DOHH2 (cell line): ENCODE data around the gene KRTAP22-1.

ENCODE experiments used
- H3F3A ChIP-seq: fragments of 200-600 bp; sonication (generic), shearing (Covaris generic); 2 replicates; pipeline ENCODE4 v1.6.0; 2016; ENCODE audit warnings: antibody characterized with exemption, mild to moderate bottlenecking; ENCODE audit not compliant: control insufficient read depth, insufficient read depth
- H3K27ac ChIP-seq: fragments of 200-600 bp; sonication (generic); 2 replicates; pipeline ENCODE4 v1.5.1; 2014; ENCODE audit warnings: low read depth, mild to moderate bottlenecking, low read length, moderate library complexity
- H3K27me3 ChIP-seq: fragments of 200-600 bp; sonication (generic); 2 replicates; pipeline ENCODE4 v1.6.1; 2014; ENCODE audit warnings: mild to moderate bottlenecking, low read length, mixed read lengths; ENCODE audit not compliant: control insufficient read depth
- H3K36me3 ChIP-seq: fragments of 200-600 bp; sonication (generic); 2 replicates; pipeline ENCODE4 v1.6.1; 2014; ENCODE audit warnings: mild to moderate bottlenecking, low read length, moderate library complexity, mixed read lengths; ENCODE audit not compliant: control insufficient read depth
- H3K4me1 ChIP-seq: fragments of 200-600 bp; sonication (generic); 2 replicates; pipeline ENCODE4 v1.6.1; 2014; ENCODE audit warnings: mild to moderate bottlenecking, low read length, mixed read lengths; ENCODE audit not compliant: control insufficient read depth
- H3K4me2 ChIP-seq: fragments of 200-600 bp; sonication (generic); 2 replicates; pipeline ENCODE4 v1.6.0; 2014; ENCODE audit warnings: mild to moderate bottlenecking, low read length, moderate library complexity
- H3K4me3 ChIP-seq: fragments of 200-600 bp; sonication (generic); 2 replicates; pipeline ENCODE4 v1.5.1; 2014; ENCODE audit warnings: mild to moderate bottlenecking, low read length, mixed read lengths
- H3K79me2 ChIP-seq: fragments of 200-600 bp; sonication (generic); 2 replicates; pipeline ENCODE4 v1.6.1; 2014; ENCODE audit warnings: mild to moderate bottlenecking, low read length, mixed read lengths; ENCODE audit not compliant: control insufficient read depth
- H3K9me2 ChIP-seq: fragments of 200-600 bp; sonication (generic); replicated peaks from 2 replicates; pipeline ENCODE4 v1.6.1; 2014; ENCODE audit warnings: mild to moderate bottlenecking, low read length, mixed read lengths; ENCODE audit not compliant: control insufficient read depth
- H3K9me3 ChIP-seq: fragments of 200-600 bp; sonication (generic); 2 replicates; pipeline ENCODE4 v1.6.1; 2014; ENCODE audit warnings: antibody characterized with exemption, low read length, mixed read lengths; ENCODE audit not compliant: control insufficient read depth, insufficient read depth
- H4K20me1 ChIP-seq: fragments of 200-600 bp; sonication (generic); 2 replicates; pipeline ENCODE4 v1.6.0; 2014; ENCODE audit warnings: low read depth, mild to moderate bottlenecking, antibody characterized with exemption, low read length, moderate library complexity; ENCODE audit not compliant: control insufficient read depth, insufficient read depth
- EZH2phosphoT487 ChIP-seq: fragments of 200-600 bp; sonication (generic); IDR thresholded peaks from 2 replicates; pipeline ENCODE4 v1.6.1; 2017; ENCODE audit warnings: borderline replicate concordance, mild to moderate bottlenecking, antibody characterized with exemption, low read length, moderate library complexity, mixed read lengths
- TF ChIP-seq, protein P1 (sequence below): fragments of 200-600 bp; sonication (generic); IDR thresholded peaks from one replicate; pipeline ENCODE4 v1.5.1; 2014; ENCODE audit warnings: antibody characterized with exemption, mild to moderate bottlenecking, low read depth, low read length; ENCODE audit not compliant: poor library complexity, severe bottlenecking

KRTAP22-1 gene

DNA sequence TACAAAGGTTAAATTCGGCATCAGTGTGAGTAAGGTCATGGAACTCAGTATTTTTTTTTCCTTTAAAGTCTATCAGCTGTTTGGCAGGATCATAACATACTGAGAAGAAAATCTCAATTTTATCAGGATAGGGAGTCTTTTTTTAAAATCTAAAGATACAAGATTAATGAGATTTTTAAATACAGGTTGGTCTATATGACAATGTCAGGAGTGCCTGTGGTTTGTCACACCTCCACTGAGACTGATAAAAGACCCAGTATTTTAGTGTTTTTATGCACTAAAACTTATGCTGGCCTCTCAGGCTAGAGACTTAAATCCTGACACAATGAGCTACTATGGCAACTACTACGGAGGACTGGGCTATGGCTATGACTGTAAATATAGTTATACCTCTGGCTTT is 41.7 kb downstream of the KRTAP22-1 start, which contains the start of gene KRTAP20-3:
Gene KRTAP20-3, plus strand, starts transcription at position 301 of the 400 bp plus-strand sequence.
- TF ChIP-seq, protein P1, sequence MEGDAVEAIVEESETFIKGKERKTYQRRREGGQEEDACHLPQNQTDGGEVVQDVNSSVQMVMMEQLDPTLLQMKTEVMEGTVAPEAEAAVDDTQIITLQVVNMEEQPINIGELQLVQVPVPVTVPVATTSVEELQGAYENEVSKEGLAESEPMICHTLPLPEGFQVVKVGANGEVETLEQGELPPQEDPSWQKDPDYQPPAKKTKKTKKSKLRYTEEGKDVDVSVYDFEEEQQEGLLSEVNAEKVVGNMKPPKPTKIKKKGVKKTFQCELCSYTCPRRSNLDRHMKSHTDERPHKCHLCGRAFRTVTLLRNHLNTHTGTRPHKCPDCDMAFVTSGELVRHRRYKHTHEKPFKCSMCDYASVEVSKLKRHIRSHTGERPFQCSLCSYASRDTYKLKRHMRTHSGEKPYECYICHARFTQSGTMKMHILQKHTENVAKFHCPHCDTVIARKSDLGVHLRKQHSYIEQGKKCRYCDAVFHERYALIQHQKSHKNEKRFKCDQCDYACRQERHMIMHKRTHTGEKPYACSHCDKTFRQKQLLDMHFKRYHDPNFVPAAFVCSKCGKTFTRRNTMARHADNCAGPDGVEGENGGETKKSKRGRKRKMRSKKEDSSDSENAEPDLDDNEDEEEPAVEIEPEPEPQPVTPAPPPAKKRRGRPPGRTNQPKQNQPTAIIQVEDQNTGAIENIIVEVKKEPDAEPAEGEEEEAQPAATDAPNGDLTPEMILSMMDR, result no peak
- TF ChIP-seq EZH2phosphoT487, result no peak
- Histone ChIP-seq H3F3A (no peaks in the 10 kb centered on the region), H3K27ac (no peak within 1 kb of the TSS), H3K9me3 (no peaks in the 10 kb centered on the region), H3K4me2 (no peak within 1 kb of the TSS), H3K79me2 (no peaks in the 10 kb centered on the region), H3K27me3 (no peaks in the 10 kb centered on the region), H3K4me1 (no peaks in the 10 kb centered on the region), H4K20me1 (no peaks in the 10 kb centered on the region), H3K9me2 (no peaks in the 10 kb centered on the region), H3K4me3 (no peak within 1 kb of the TSS), H3K36me3 (no peaks in the 10 kb centered on the region)

DNA sequence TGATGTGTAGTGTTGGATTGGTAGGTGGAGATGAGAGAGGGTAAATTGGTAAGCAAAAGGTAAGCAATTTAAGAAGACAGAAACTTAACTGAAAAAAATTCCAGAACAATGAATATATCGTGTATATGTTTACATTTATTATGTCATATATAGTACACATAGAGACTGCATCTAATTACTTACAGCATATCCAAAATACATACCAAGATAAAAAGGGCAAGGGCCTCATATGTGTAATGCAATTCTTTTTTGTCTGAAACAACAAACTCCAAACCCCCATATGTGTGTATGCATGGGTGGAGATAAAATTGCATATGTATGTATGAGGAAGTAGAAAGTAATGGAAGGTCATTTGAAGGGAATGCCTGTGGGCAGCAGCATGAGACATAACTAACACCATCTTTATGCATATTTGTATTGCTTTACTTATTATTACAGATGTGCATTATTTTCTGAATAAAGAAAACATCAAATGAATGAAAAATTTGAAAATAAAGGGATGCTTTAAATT is 46.1 kb downstream of the KRTAP22-1 start:
- no peaks in the 10 kb centered on the region for H3K79me2 ChIP-seq
- H3K36me3 ChIP-seq, result no peaks in the 10 kb centered on the region
- H4K20me1 ChIP-seq, result no peaks in the 10 kb centered on the region
- no peak overlapping the region for H3K4me2 ChIP-seq
- H3K27me3 ChIP-seq, result no peaks in the 10 kb centered on the region
- H3K9me3 ChIP-seq, result no peaks in the 10 kb centered on the region
- TF ChIP-seq, protein P1, result no peak
- no peak for TF ChIP-seq EZH2phosphoT487
- H3K4me3 ChIP-seq, result no peak overlapping the region
- H3F3A ChIP-seq, result no peaks in the 10 kb centered on the region
- H3K27ac ChIP-seq, result no peak overlapping the region
- no peaks in the 10 kb centered on the region for H3K4me1 ChIP-seq
- no peaks in the 10 kb centered on the region for H3K9me2 ChIP-seq
